GM19099 (cell line): Measurements from ENCODE around the gene E2F4.

Source experiments
- POLR2A ChIP-seq: IDR thresholded peaks from 3 replicates; pipeline ENCODE4 v1.6.1; 2011; ENCODE audit warnings: low read depth; ENCODE audit not compliant: insufficient read length; ENCODE audit errors: extremely low read depth

E2F4 gene

GRCh38 chr16:67166598-67167168 lies 25.3 kb upstream of the E2F4 start:
- no peak for TF ChIP-seq POLR2A

- TF ChIP-seq POLR2A, result no peak
Measured at GRCh38 chr16:67167588-67167987, 24.4 kb upstream of the E2F4 start.

GRCh38 chr16:67169011-67169451 lies 22.9 kb upstream of the E2F4 start:
- TF ChIP-seq POLR2A, result no peak

GRCh38 chr16:67169642-67170167 lies 22.2 kb upstream of the E2F4 start:
- no peak for TF ChIP-seq POLR2A

- peak; percentile 39 for TF ChIP-seq POLR2A
Measured at GRCh38 chr16:67170168-67170948, 21.6 kb upstream of the E2F4 start, which contains the start of gene NOL3. Gene NOL3 (plus strand): TSS chr16:67170538.

GRCh38 chr16:67170949-67171649 lies 20.9 kb upstream of the E2F4 start:
- no peak for TF ChIP-seq POLR2A

- TF ChIP-seq POLR2A, result no peak
Measured at GRCh38 chr16:67173323-67173722, 18.6 kb upstream of the E2F4 start.

- no peak for TF ChIP-seq POLR2A
Measured at GRCh38 chr16:67173808-67174705, 17.9 kb upstream of the E2F4 start.

- no peak for TF ChIP-seq POLR2A
Measured at GRCh38 chr16:67174706-67175231, 17.2 kb upstream of the E2F4 start.

GRCh38 chr16:67176662-67177061 lies 15.3 kb upstream of the E2F4 start:
- no peak for TF ChIP-seq POLR2A

GRCh38 chr16:67177743-67178699 lies 13.9 kb upstream of the E2F4 start:
- TF ChIP-seq POLR2A, result no peak

- TF ChIP-seq POLR2A, result no peak
Measured at GRCh38 chr16:67179421-67180080, 12.4 kb upstream of the E2F4 start.

- TF ChIP-seq POLR2A, result no peak
Measured at GRCh38 chr16:67180166-67180565, 11.8 kb upstream of the E2F4 start.
